Sigmoid colon (tissue), 4 donors: Measurements from ENCODE around the gene CNN3.

Experiments
- POLR2A ChIP-seq, 2 donors: fragments of 450-650 bp; IDR thresholded peaks; one replicate each; pipeline ENCODE4 v1.6.1; 2016; ENCODE audit warnings: antibody characterized with exemption in 2 of 2, mild to moderate bottlenecking in 2 of 2, moderate library complexity in 2 of 2
- POLR2AphosphoS5 ChIP-seq, 4 donors: sonication (generic); formaldehyde crosslinking; IDR thresholded peaks; one replicate each; pipeline ENCODE4 v1.6.1; 2017; ENCODE audit warnings: antibody characterized with exemption in 4 of 4
- TF ChIP-seq, protein P1 (sequence below), 4 experiments: fragments of 450-650 bp in 3 of 4; fragments of 200-600 bp in 1 of 4; IDR thresholded peaks; one replicate each; pipeline ENCODE4 v1.5.1; 2016 to 2019; ENCODE audit warnings: antibody characterized with exemption in 4 of 4, mild to moderate bottlenecking in 3 of 4, moderate library complexity in 2 of 4

GRCh38 chr1:94931254-94931841 is 4.4 kb upstream of the CNN3 start:
- no peak for TF ChIP-seq POLR2A (IDR thresholded peaks at IDR 0.05)
- TF ChIP-seq, protein P1, sequence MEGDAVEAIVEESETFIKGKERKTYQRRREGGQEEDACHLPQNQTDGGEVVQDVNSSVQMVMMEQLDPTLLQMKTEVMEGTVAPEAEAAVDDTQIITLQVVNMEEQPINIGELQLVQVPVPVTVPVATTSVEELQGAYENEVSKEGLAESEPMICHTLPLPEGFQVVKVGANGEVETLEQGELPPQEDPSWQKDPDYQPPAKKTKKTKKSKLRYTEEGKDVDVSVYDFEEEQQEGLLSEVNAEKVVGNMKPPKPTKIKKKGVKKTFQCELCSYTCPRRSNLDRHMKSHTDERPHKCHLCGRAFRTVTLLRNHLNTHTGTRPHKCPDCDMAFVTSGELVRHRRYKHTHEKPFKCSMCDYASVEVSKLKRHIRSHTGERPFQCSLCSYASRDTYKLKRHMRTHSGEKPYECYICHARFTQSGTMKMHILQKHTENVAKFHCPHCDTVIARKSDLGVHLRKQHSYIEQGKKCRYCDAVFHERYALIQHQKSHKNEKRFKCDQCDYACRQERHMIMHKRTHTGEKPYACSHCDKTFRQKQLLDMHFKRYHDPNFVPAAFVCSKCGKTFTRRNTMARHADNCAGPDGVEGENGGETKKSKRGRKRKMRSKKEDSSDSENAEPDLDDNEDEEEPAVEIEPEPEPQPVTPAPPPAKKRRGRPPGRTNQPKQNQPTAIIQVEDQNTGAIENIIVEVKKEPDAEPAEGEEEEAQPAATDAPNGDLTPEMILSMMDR (IDR thresholded peaks at IDR 0.05) = no peak
- no peak for TF ChIP-seq POLR2AphosphoS5 (IDR thresholded peaks at IDR 0.05)
